ENCODE measurements around the gene RPRD2.
"Not testable (repeated sequence)": the region's sequence is repeated elsewhere in the genome, so short reads cannot be mapped to it uniquely, and the experiment has no call there.

RPRD2 gene

DNA sequence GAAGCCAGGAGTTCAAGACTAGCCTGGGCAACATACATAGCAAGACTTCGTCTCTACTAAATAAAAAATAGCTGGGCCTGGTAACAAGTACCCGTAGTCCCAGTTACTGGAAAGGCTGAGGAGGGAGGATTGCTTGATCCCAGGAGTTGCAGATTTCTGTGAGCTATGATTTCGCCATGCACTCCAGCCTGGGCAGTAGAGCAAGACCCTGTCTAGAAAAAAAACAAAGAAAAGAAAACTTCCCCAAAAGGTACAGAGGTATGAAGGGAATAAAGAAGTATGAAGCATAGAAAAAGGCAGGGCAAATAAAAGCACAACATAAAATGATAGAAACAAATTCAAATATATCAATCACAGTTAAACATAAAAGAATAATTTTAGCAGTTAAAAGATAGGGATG is 28.7 kb downstream of the RPRD2 start:
- DNase-seq: no peak

DNA sequence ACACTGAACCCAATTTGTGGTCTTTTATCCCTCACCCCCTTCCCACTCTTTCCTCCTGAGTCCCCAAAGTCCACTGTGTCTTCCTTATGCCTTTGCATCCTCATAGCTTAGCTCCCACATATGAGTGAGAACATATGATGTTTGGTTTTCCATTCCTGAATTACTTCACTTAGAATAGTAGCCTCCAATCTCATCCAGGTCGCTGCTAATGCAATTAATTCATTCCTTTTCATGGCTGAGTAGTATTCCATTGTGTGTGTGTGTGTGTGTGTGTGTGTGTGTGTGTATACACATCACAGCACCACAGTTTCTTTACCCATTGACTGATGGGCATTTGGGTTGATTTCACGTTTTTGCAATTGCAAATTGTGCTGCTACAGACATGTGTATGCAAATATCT is 31.2 kb downstream of the RPRD2 start:
- not testable (repeated sequence) for DNase-seq

GRCh38 chr1:150397392-150398032 is 33.6 kb downstream of the RPRD2 start:
- no peak for DNase-seq

DNA sequence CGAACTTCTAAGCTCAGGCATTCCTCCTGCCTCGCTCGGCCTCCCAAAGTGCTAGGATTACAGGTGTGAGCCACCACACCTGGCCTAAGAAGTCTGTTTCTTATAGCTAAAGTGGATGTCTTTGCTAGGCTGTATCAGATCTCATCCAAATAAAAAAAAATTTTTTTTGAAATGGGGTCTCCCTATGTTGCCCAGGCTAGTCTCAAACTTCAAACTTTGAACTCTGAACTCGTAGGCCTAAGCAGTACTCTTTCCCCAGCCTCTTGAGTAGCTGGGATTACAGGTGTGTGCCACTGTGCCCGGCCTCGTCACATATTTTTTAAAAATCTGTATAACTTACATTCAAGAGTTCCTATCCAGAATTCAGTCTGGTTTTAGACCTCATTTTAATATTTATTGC is 40.5 kb downstream of the RPRD2 start:
- no peak for DNase-seq

DNA sequence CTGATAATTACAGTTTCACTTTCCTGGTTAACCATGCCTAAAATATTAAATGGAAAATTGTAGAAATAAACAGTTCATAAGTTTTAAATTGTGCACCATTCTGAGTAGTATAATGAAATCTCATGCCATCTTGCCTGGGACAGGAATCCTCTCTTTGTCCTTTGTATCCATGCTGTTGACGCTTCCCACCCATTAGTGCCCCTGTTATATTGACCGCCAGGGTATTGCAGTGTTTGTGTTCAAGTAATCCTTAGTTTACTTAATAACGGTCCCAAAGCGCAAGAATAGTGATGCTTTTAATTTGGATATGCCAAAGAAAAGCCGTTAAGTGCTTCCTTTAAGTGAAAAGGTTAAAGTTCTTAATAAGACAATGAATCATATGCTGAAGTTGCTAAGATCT is 41.7 kb downstream of the RPRD2 start:
- DNase-seq: no peak

GRCh38 chr1:150406483-150406882 is 42.5 kb downstream of the RPRD2 start:
- DNase-seq: no peak

- no peak for DNase-seq
Measured at GRCh38 chr1:150407330-150407729, 43.4 kb downstream of the RPRD2 start.

DNA sequence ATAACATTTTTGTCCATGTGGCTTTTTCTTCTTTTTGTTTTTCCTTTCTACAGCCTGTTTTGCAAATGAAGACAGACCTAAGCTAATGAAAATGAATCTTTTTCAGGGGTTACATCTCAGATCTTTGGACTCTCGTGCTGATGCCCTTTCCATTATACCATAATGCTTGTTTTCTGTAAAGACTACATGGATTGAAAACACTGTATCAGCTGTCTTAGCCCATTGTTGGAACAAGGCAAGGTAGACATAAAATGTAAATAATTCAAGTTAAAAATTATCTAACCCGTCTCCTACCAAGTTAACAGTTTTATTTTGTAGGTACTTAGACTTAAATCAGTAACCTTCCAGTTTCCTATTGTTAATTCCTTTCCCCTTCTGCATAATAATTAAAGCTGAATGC is 44.9 kb downstream of the RPRD2 start:
- no peak for DNase-seq

- DNase-seq: no peak
Measured at GRCh38 chr1:150409504-150410362, 45.8 kb downstream of the RPRD2 start.

DNA sequence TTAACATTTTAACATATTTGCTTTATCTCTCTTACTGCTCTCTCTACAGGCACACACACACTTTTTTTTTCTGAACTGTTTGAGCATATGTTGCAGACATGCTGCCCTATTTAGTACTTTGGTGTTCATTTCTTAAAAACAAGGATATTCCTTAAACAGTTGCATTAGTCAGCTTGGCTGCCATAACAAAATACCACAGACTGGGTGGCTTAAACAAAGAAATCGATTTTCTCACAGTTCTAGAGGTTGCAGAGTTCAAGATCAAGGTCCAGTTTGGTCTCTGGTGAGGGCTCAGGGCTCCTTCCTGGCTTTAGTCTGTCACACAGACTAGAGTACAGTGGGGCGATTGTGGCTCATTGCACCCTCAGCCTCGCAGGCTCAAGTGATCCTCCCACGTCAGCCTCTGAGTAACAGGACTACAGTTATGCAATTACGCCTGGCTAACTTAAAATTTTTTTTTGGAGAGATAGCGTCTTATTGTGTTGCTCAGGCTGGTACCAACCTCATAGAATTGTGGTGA is 46.7 kb downstream of the RPRD2 start:
- no peak for DNase-seq

DNA sequence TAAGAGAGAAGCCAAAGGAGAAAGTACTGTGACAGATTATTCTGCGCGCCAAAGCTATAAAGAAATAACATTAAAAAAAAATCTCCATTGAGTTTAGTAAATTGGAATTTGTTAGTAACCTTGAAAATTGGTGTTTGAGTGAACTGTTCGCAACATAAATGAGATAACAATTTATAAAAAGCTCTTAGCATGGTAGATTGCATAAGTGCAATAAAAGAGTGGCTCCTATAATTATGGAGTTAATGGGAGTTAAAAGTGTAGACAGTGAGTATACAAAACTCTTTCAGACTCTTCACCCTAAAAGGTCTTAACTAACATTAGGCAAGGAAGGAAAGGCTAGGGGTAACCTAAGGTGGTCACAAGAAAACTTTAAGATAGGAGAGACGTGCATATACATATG is 50.6 kb downstream of the RPRD2 start:
- no peak for DNase-seq

DNA sequence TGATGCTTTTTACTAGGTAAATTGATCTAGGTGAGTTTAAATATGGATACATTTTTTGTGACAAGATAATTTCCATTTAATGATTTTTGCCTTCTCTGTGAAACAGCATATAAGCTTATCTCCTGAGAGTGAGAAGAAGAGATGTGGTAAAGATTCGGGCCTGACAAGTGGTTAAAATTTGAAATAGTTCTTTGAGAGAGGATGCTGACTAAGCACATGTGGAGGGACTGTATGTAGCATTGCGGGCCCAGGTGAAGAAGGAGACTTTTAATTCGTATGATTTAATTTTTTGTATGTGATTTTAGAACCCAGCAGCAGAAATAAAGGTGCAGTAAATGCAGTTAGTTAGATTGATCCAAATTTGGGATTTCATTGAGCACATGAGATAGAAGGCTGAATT is 51.9 kb downstream of the RPRD2 start:
- no peak for DNase-seq

DNA sequence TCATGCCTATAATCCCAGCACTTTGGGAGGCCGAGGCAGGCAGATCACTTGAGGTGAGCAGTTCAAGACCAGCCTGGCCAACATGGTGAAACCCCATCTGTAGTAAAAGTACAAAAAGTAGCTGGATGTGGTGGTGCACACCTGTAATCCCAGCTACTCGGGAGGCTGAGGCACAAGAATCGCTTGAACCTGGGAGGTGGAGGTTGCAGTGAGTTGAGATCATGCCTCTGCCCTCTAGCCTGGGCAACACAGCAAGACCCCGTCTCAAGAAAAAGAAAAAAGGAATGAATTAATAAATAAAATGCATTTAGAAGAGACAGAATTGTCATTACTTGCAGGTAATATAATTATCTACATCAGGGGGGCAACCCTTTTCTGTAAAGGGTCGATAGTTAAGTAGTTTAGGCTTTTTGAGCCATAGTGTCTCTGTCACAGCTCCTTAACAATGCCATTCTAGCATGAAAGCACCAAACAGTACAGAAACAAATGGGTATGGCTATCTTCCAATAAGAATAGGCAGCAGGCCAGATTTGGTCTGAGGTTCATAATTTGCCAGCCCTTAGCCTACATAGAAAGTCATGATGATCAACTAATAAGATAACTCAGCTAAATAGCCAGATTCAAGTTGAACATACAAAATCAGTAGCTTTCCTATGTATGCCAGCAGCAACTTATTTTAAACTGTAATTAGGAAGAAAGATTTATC is 56.8 kb downstream of the RPRD2 start:
- DNase-seq: no peak

DNA sequence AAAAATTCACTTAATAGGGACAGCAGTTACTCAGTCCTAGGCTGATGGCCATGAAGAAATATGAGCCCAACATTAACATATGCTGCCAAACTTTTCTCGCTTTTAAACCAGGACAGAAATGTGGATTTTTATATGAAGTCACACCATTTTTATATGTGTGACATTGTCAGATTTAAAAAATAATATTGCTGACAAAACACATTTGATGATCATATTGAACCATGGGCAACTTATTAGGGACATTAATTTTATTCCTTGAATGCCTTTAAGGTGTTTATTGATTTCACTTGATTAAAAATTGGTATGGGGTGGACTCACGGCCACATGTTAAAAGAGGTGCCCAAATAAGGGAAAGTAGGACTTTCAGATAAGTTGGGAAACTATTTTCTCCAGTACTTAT is 58.6 kb downstream of the RPRD2 start:
- DNase-seq: no peak

- peak in 1 of 2 donors; percentile 26 for DNase-seq
Measured at GRCh38 chr1:150429805-150430204, 65.9 kb downstream of the RPRD2 start.

GRCh38 chr1:150441121-150441520 is 77.2 kb downstream of the RPRD2 start:
- DNase-seq: no peak

DNA sequence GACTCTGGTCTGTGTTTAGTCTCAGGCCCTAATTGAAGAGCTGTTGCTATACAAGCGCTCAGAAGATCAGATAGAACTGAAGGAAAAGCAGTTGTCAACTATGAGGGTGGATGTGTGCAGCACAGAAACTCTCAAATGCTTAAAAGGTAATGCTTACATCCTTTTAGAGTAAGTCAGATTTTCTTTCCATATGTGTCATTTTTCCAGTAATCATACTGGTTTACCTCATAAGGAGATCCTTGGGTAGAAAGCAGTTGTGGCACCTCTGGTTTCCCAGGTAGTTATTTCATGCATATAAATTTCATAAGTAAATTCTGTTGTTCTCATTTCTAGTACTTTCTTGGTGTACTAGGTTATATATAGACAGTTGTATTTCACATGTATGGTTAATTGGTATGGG is 80.3 kb downstream of the RPRD2 start:
- DNase-seq: no peak

GRCh38 chr1:150456146-150456647 is 92.2 kb downstream of the RPRD2 start:
- DNase-seq: no peak

DNA sequence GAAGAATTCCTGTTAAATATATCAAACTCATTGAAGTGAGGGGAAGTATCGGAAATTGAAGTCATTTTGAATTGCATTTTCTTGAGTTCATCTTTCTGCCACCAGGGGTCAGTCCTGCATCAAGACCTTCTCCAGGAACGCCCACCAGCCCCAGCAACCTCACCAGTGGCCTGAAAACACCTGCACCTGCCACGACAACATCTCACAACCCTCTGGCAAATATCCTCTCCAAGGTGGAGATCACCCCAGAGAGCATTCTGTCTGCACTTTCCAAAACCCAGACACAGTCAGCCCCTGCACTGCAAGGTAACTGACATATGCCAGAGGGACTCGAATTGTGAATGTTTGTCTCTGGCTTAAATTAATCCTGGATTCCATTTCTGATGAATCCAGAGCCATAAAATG is 100.5 kb downstream of the RPRD2 start:
- DNase-seq: peak; percentile 8 to 48

DNA sequence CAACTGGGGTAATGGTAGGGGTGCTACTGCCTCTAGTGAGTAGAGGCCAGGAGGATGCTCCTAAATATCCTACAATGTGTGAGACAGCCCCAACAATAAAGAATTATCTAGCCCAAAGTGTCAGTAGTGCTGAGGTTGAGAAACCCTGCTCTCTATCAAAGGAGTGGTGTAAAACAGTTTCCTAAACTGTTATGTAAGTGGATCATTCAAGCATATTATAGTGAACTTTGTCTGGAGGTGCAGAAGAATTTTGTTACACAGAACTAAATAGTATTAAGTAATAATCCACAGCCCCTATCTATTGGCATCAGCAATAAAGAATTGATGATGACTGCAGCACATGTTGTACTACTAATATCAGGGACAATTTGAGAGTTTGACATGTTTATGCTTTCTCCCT is 103.0 kb downstream of the RPRD2 start:
- no peak for DNase-seq

DNA sequence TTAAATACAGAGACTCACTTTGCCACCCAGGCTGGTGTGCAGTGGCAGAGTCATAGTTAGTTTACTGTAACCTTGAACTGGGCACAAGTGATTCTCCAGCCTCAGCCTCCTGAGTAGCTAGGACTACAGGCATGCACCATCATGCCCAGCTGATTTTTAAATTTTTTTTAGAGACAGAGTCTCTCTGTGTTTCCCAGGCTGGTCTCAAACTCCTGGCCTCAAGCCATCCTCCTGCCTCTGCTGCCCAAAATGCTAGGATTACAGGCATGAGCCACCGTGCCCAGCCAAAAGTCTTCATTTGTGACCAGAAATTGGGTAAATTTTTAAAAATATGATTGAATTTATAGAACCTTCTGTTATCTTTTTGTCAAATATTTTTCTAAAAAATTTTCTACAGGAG is 105.3 kb downstream of the RPRD2 start:
- DNase-seq: no peak

DNA sequence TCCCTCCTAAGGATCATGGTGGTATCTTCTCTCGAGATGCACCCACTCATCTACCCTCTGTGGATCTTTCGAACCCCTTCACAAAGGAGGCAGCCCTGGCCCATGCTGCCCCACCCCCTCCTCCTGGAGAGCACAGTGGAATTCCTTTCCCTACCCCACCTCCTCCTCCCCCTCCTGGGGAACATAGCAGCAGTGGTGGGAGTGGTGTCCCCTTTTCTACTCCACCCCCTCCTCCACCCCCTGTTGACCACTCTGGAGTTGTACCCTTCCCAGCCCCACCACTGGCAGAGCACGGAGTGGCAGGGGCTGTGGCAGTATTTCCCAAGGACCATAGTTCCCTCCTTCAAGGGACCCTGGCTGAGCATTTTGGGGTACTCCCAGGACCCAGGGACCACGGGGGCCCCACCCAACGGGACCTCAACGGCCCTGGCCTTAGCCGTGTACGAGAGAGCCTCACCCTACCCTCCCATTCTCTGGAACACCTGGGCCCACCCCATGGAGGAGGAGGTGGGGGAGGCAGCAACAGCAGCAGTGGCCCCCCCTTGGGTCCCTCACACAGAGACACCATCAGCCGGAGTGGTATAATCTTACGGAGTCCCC is 108.8 kb downstream of the RPRD2 start:
- DNase-seq: no peak

- no peak for DNase-seq
Measured at GRCh38 chr1:150473659-150474058, 109.7 kb downstream of the RPRD2 start.

All from bone marrow (tissue), 2 donors.